ENCODE data around the gene HOXD10.

Gene HOXD10

GRCh38 chr2:176152350-176153181 lies 36.0 kb downstream of the HOXD10 start:
- DNase-seq: no peak

GRCh38 chr2:176154576-176155252 lies 38.1 kb downstream of the HOXD10 start:
- DNase-seq: no peak

- no peak for DNase-seq
Observed at GRCh38 chr2:176155356-176156044, 38.9 kb downstream of the HOXD10 start.

- no peak for DNase-seq
Observed at GRCh38 chr2:176156301-176156806, 39.8 kb downstream of the HOXD10 start.

GRCh38 chr2:176156807-176157498 lies 40.4 kb downstream of the HOXD10 start, which contains the start of gene HOXD3:
Gene HOXD3, plus strand, starts transcription at chr2:176157307. Its CDS starts 11,808 bp downstream, at chr2:176169115.
- DNase-seq: no peak

GRCh38 chr2:176157499-176158185 lies 41.1 kb downstream of the HOXD10 start:
- DNase-seq: no peak

GRCh38 chr2:176158186-176158591 lies 41.6 kb downstream of the HOXD10 start:
- DNase-seq: no peak

GRCh38 chr2:176158855-176159662 lies 42.5 kb downstream of the HOXD10 start:
- no peak for DNase-seq

- no peak for DNase-seq
Observed at GRCh38 chr2:176159663-176160250, 43.2 kb downstream of the HOXD10 start.

GRCh38 chr2:176160251-176160985 lies 43.8 kb downstream of the HOXD10 start:
- DNase-seq: no peak

- DNase-seq: no peak
Observed at GRCh38 chr2:176160986-176161824, 44.6 kb downstream of the HOXD10 start.

GRCh38 chr2:176161825-176162626 lies 45.4 kb downstream of the HOXD10 start:
- DNase-seq: no peak

- no peak for DNase-seq
Observed at GRCh38 chr2:176162911-176163671, 46.5 kb downstream of the HOXD10 start.

GRCh38 chr2:176163672-176164056 lies 47.1 kb downstream of the HOXD10 start:
- no peak for DNase-seq

GRCh38 chr2:176164201-176164600 lies 47.6 kb downstream of the HOXD10 start:
- no peak for DNase-seq

GRCh38 chr2:176164611-176165369 lies 48.2 kb downstream of the HOXD10 start:
- no peak for DNase-seq
